SHP77 treated with DMSO at 0.1 percent for 48 hours (cell line): ENCODE results near the gene CMC2.

Experiments used
- DNase-seq: peaks from one replicate; lab custom pipeline; 2025; lab: John Stamatoyannopoulos, UW

The CMC2 gene

DNA sequence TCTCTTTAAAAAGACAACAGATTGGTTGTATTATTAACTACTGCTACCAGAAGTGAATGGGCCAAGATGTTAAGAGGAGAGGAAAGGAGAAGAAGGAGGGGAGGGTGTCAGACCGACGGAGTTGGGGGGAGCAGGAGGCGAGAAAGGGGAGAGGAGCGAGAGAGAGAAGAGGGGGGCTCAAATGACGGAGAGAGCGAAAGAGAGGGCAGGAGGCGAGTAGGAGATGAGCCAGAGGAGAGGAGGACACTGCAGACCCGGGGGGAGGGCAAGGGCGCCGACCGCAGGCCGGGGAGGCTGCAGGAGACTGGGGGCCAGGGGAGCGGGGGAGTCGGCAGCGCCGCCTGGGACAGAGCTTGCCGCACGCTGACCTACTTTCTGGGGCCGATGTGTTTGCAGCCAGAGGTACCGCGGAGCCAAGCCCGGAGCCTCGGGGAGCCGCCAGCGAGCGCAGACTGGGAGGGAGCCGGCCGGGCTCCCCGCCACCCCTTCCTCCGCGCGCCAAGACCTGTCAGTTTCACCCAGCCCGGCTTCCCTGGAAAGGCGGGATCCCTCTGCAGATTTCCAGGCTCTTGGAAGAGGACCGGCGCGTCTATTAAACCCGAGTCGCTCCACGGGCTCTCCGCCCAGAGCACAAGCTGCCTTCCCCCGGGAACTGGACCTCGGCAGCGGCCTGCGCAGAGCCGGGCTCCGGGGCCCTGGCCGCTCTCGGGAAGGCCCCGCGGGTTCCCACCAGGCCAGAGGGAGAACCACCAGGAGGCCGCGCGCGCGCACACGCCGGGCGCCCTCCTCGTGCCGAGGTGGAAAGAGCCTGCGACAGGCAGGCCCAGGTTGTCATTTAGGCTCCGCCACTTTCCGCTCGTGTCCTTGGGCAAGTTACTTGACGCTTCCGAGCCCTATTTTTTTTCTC lies 74.6 kb downstream of the CMC2 start:
- no peak for DNase-seq

- peak; percentile 53 for DNase-seq
Observed at GRCh38 chr16:80924372-80924978, 82.2 kb downstream of the CMC2 start.

GRCh38 chr16:80923356-80923755 lies 83.3 kb downstream of the CMC2 start:
- DNase-seq: no peak
